HG03432 (cell line): ENCODE measurements around the gene HDGFL3.
"Not testable (repeated sequence)": the region's sequence is repeated elsewhere in the genome, so short reads cannot be mapped to it uniquely, and the experiment has no call there.

Source experiments
- ATAC-seq: cut with Tn5 transposase; IDR thresholded peaks from one replicate; pipeline ENCODE4 v1.9.1; 2021; ENCODE audit warnings: mild to moderate bottlenecking, moderate library complexity; ENCODE audit not compliant: unreplicated experiment

HDGFL3 gene

DNA sequence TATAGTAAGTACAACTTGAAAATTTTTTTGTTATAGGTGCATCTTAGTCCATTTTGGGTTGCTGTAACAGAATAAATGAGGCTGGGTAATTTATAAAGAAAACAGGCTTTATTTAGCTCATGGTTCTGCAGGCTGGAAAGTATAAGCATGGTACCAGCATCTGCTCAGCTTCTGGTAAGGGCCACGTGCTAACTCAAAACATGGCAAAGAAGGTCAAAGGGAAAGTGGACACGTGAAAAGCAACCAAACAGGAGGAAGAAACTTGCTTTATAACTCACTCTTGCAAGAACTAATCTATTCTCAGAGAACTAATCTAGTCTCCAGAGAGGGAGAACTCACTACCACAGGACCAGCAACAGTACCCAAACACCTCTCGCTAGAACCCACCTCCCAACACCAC lies 9.1 kb downstream of the HDGFL3 start:
- no peak for ATAC-seq

DNA sequence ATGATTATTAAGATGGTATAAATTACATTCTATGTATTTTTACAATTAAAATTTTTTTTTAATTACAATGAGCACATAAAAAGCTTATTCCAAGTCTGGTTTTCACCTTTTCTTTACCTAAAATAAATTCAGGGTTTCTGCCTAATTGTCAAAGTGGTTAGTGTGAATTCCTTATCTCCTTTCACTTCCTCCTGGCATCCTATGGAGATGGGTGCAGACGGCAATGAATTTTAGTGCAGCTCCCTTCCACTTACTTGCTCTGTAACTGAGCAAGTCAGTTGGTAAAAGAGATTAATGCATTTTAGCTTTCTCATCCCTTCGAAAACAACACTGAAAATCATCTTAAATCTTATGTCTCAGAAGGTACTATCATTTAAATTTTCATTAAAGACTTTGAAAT lies 13.1 kb downstream of the HDGFL3 start:
- ATAC-seq: no peak

DNA sequence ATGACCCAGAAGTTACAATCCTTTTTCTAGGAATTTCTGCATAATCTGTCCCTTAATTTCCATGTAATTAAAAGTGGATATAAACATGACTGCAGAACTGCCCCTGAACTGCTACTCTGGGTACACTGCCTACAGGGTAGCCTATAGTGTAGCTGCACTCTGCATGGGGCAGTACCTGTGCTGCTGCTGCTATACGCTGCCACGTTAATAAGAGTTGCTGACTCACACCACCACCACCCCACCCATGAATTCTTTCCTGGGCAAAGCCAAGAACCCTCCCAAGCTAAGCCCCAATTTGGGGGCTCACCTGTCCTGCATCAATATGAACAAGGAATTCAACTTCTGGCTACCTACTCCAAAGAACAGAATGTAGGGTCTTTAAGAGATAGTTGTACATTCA lies 13.9 kb downstream of the HDGFL3 start:
- ATAC-seq: no peak

DNA sequence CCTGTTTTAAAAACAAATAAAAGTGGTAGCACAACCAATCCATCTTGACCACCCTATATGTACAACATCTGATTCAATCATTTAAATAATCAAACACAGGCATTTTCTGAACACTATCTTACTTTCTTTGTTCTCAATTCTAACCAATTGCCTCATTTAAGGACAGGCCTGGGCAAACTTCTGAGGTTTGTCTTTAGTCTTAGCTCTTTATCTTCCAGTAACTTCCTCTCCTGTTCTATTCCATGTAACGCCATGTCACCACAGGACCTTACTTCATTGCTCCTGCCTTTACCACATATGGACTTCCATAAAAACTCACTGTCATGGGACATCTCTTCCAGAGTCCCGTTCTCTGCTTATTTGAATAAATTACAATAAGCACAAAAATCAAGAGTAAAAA lies 14.9 kb downstream of the HDGFL3 start:
- no peak for ATAC-seq

DNA sequence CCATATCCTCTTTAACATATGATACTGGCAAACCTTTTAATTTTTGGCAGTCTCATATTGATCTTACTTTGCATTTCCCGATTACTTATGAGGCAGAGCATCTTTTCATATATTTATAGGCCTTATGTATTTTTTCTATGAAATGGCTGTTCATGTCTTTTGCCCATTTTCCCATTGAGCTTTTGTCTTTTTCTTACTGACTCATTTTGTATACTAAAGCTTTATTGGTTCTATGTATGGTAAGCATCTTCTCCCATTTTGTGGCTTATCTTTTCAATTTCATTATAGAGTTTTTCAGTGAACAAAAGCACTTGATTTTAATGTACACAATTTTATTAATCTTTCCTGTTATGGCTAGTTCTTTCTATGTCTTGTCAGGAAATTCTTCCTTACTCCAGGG lies 17.2 kb downstream of the HDGFL3 start:
- no peak for ATAC-seq

DNA sequence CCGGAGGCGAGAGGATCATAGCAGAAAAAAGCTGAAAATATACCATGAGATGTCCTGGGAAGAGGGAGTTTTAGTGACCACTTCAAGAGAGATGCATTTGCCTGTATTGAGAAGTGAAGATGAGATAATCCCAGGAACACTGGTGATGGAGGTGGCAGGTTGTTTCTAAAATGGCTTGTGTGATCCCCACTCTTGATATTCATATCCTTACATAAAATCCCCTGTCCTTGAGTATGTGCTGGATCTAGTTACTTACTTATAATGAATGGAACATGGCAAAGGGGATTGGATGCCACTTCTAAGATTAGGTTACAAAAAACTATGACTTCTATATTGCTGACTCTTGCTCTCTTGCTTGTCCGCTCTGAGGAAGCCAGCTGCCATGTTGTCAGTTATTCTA lies 22.1 kb downstream of the HDGFL3 start:
- ATAC-seq: no peak

DNA sequence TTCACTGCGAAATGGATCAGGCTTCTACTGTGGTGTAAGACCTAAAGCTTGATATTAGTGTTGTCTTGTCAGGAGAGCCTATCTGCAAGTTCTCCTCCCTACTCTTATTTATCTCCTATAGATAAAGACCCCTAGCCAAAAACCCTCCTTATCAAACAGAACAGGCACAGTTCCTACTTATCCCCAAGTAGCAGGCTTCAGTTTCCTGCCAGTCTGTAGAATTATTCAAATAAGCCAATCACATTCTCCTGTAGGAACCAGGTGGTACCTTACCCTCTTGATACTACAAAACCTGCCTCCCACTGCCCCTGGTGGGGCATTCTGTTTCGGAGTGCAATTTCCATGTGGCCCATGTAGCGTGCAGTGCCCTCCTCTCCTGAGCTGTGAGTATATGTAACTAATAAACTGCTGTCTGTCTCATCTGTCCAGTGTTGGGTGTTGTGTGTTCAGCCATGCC lies 28.7 kb downstream of the HDGFL3 start:
- ATAC-seq: no peak

DNA sequence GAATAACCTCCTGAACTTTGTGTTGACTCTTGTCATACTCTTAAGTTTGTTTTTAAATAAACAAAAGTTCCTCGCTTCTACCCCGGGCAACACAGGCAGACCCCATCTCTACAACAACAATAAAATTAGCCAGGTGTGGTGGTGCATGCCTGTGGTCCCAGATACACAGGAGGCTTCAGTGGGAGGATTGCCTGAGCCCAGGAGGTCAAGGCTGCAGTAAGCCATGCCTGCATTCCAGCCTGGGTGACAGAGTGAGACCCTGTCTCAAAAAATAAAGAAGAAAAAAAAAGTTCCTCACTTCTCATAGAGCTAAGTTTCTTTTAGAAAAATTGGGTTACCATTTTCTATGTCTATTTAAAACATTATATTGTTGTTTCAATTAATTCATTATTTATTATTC lies 29.2 kb downstream of the HDGFL3 start:
- ATAC-seq: no peak

DNA sequence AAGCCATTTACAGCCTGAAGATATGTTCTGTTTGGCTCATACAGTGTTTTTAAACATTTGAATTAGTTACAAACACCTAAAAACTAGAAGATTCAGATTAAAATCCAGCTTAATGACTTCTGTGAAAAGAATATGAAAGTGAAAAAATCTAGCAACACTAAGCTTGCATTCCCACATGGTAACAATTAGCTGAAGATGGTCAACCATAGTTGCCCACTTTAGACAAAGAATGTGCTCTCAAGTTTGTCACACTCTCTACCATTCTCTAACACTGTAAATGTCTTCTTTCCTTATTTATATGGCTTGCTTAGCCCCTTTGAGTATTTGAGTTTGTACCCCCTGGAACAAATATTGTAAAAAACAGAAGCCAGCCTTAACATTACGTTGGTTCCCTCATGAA lies 32.7 kb downstream of the HDGFL3 start:
- no peak for ATAC-seq

DNA sequence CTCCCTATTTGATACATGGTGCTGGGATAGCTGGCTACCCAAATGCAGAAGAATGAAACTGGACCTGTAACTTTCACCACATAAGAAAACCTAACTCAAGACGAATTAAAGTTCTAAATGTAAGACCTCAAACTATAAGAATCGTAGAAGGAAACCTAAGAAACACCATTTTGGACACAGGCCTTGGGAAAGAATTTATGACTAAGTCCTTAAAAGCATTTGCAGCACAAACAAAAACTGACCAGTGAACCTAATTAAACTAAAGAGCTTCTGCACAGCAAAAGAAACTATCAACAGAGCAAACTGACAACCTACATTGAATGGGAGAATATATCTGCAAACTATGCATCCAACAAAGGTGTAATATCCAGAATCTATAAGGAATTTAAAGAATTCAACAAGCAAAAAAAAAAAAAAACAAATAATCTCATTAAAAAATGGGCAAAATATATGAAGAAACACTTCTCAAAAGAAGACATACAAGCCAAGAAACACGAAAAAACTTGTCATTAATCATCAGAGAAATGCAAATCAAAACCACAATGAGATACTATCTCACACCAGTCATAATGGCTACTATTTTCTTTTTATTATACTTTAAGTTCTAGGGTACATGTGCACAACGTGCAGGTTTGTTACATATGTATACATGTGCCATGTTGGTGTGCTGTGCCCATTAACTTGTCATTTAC lies 37.0 kb downstream of the HDGFL3 start:
- no peak for ATAC-seq

DNA sequence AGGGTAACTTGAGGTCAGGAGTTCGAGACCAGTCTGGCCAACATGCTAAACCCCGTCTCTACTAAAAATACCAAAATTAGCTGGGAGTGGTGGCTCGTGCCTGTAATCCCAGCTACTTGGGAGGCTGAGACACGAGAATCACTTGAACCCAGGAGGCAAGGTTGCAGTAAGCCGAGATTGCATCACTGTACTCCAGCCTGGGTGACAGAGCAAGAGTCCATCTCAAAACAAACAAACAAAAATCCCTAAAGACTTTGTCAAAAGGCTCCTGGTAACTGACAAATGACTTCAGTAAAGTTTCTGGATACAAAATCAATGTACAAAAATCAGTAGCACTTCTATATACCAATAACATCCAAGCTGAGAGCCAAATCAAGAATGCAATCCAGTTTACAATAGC lies 38.0 kb downstream of the HDGFL3 start:
- not testable (repeated sequence) for ATAC-seq

DNA sequence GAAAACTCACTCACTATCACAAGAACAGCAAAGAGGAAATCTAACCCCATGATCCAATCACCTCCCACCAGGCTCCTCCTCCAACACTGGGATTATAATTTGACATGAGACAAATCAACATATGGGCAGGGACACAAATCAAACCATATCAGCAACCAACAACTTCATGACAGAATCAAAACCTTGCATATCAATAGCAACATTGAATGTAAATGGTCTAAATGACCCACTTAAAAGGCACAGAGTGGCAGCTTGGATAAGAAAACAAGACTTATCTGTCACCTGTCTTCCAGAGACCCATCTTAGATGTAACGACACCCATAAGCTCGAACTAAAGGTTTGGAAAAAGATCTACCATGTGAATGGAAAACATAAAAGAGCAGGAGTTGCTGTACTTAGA lies 40.8 kb downstream of the HDGFL3 start:
- no peak for ATAC-seq

DNA sequence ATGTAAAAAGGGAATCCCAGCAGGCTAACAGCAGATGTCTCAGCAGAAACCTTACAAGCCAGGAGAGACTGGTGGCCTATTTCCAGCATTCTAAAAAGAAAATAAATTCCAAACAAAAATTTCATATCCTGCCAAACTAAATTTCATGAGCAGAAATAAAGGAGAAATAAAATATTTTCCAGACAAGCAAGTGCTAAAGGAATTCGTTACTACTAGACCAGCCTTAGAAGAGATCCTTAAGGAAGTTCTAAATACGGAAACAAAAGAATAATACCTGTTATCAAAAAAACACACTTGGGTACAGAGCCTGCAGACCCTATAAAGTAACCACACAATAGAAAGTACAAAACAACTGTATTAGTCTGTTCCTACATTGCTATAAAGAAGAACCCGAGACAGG lies 41.4 kb downstream of the HDGFL3 start:
- ATAC-seq: no peak

DNA sequence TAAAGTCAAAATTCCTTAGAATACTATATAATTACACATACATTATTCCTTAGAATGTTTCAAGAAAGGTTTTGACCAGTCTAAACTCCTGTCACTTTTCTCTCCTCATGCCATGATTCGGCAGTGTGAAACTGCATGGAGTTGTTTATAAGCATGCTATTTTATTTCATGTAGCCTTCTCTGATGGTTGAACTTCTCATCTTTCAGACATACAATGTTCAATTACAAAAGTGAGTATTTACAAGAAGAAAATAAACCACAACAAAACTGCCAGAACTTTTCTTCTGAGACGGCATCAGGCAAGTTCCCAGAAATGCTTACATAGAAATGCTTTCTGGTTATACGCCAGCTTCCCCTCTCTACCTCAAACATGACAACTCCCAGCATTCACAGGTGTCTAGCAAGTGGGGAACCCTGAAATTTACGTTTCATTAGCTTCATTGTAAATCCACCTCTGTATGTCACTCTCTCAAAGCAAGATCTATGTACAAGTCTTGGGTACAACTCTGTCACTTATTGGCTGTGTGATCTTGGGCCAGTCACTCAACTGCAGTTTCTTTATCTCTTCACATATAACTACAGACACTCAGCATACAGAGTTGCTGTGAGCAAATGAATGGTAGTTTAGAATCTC lies 42.7 kb downstream of the HDGFL3 start:
- ATAC-seq: no peak

DNA sequence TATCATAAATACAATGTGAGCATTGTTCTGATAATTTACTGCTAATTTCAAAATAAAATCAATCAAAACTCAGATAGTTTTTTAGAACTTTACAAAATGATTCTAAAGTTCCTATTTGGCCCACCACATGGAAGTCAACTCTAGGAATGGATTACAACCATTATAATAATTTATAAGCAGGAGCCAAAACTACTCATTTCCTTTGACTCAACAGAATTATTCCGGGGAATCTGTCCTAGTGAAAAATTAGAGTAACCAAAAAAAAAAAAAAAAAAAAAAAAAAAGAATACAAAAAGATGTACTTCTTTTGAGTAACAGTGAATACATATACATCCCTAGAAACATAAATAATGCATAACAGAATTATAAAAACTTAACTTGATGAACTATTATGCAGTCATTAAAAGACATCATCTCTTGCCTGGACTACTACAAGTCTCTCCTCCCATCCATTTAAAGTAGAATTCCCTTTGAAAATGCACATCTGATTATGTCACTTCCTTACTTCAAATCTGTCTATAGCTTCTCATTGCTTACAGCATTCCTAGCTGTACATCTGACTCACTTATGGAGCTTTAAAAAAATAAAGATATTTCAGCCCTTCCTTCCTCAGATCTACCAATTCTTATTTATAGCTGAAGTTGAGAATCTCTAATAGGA lies 43.4 kb downstream of the HDGFL3 start:
- no peak for ATAC-seq

DNA sequence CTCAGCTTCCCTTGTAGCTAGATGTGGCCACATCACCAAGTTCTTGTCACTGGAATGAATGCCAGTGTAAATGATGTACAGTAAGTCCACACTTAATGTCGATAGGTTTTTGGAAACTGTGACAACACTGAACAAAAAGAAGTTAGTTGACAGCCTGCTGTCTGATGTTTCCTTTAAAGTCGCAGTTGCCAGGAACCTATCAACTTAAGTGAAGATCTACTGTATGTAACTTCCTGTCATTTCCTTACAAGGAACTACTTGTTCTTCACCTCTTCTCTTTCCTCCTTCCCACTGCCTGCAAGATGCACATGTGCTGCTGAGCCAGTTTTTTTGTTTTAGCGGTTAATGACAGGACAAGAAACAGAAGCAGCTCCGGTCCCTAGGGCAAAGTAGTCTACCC lies 44.6 kb downstream of the HDGFL3 start:
- ATAC-seq: no peak

DNA sequence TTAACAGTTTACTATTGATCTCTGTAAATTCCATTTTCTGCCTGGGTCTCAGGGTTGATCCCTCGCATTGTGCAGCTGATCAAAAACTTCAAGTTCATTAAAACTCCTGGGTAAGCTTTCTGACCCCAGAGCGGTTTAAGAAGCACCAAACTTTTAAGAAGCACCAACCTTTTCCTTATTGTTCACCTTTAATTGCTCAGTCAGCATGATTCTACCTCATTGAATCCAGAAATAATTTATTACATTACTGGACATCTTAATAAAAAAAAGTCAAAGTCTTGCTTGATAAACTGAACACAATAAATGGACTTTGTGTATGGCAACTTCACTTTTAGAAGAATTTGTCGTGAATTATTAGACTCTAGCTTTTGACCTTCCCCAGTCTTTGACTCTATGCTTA lies 46.9 kb downstream of the HDGFL3 start:
- no peak for ATAC-seq

DNA sequence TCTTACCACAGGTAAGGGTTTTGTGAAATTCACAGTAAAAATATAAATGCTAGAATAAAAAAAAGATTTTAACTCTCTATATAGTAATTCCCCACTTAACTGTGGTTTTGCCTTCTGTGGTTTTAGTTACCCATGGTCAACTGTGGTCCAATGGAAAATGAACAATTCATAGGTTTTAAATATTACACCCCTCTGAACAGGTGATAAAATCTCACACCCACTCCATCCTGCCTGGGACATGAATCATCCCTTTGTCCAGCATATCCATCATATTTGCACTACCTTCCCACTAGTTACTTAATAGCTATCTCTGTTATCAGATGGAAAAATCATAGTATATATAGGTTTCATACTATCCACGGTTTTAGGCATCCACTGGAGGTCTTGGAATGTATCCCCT lies 49.2 kb downstream of the HDGFL3 start:
- ATAC-seq: no peak

DNA sequence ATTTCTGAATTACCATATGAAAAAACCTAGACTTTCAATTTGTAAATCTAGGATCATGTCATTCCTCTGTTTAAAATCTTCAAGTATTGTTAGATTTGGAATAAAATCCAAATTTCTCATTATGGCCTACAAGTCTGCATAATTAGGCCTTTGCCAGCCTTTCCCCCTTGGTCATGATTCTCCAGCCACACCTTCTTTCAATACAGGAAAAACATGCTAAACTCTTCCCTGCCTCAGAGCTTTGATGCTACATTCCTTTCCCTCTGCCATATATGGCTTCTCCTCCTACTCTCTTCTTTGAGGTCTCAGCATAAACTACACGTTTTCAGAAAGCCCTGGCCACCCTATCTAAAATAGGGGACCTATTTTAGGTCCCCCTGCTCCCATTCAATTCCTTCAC lies 51.7 kb downstream of the HDGFL3 start:
- no peak for ATAC-seq

DNA sequence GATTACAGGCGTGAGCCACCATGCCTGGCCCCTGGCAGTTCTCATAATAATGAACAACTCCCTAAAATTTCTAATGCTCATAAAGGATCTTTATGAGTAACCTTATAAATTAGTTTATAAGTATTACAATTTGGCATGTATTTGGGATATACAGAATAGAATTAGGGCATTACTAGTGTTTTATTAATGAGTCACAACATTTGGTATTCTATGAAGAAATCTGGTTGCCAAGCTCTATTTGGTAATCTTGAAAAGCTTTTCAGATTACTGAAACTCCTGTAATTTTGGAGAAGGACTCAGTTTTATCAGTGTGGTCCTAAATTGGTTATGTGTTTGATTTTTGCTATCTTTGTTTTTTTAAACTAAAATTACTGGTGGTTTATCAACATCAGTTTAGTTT lies 54.3 kb downstream of the HDGFL3 start:
- no peak for ATAC-seq

DNA sequence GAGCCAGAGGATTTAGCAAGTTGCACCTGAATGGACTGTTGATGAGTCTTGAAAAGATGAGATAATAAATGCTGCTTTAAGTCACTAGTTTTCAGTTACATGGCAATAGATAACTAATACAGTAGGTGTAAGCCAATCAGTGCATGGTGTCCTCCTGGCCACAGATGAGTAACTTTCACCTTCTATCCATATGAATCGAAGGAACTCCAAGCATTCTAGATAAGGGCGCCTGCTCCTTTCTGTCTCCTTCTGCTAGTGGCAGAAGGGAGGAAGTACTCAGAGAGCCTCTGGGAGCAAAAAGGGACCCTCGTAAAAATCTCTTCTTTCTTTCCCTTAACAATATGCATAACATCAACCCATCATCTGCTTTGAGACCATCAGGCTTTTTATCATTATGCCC lies 62.9 kb downstream of the HDGFL3 start:
- no peak for ATAC-seq

DNA sequence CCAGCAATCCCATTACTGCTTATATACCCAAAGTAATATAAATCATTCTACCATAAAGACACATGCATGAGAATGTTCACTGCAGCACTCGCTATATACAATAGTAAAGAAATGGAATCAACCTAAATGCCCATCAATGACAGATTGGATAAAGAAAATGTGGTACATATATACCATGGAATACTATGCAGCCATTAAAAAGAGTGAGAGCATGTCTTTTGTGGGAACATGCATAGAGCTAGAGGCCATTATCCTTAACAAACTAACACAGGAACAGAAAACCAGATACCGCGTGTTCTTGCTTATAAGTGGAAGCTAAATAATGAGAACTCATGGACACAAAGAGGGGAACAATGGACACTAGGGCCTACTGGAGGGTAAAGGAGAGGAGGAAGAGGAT lies 65.5 kb downstream of the HDGFL3 start:
- ATAC-seq: not testable (repeated sequence)
